Esophagus squamous epithelium (tissue), 4 donors: ENCODE data around the gene PTPRN2.

ENCODE experiments used
- POLR2A ChIP-seq, 4 donors: fragments of 450-650 bp; IDR thresholded peaks; one replicate each; pipeline ENCODE4 v1.6.1; 2017; ENCODE audit warnings: antibody characterized with exemption in 4 of 4, mild to moderate bottlenecking in 4 of 4, moderate library complexity in 3 of 4
- TF ChIP-seq, protein P1 (sequence below), 6 experiments: fragments of 450-650 bp in 4 of 6; fragments of 200-600 bp in 2 of 6; sonication (generic) in 2 of 6; IDR thresholded peaks; one replicate each; pipeline ENCODE4 v1.5.1; 2016 to 2019; ENCODE audit warnings: antibody characterized with exemption in 6 of 6, mild to moderate bottlenecking in 4 of 6, moderate library complexity in 4 of 6

DNA sequence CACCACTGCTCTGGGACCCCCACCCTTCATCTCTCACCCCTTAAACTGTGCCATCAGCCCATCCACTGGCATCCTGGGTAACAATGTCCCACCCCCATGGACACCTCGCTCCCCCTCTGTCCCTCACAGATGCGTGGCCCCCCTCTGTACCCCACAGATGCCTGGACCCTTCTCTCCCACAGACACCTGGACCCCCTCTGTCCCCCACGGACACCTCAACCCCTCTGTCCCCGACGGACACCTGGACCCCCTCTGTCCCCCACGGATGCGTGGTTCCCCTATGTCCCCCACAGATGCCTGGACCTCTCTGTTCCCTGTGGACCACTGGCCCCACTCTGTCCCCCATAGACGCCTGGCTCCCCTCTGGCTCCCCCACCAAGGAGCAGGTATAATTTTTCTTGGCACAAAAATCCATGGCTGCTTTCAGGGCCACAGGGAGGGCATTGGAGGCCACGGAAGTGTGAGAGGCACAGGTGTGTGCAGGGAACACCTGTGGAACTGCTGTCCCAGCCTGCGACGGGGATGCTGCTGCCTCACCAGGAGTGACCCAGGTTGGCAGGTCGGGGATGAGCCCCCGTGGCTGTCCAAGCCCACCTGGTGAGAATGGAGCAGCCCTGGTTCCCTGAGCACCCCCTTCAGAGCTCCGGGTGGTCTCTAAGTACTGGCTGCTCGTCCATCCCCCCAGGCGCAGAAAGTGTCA lies 193.5 kb downstream of the PTPRN2 start:
- TF ChIP-seq, protein P1, sequence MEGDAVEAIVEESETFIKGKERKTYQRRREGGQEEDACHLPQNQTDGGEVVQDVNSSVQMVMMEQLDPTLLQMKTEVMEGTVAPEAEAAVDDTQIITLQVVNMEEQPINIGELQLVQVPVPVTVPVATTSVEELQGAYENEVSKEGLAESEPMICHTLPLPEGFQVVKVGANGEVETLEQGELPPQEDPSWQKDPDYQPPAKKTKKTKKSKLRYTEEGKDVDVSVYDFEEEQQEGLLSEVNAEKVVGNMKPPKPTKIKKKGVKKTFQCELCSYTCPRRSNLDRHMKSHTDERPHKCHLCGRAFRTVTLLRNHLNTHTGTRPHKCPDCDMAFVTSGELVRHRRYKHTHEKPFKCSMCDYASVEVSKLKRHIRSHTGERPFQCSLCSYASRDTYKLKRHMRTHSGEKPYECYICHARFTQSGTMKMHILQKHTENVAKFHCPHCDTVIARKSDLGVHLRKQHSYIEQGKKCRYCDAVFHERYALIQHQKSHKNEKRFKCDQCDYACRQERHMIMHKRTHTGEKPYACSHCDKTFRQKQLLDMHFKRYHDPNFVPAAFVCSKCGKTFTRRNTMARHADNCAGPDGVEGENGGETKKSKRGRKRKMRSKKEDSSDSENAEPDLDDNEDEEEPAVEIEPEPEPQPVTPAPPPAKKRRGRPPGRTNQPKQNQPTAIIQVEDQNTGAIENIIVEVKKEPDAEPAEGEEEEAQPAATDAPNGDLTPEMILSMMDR (IDR thresholded peaks at IDR 0.05): no peak
- no peak for TF ChIP-seq POLR2A (IDR thresholded peaks at IDR 0.05)
